Suprapubic skin (tissue), 4 donors: Measurements from ENCODE around the gene RPIA.

Experiments
- CTCF ChIP-seq, 2 donors: fragments of 200-600 bp in 1 of 2; fragments of 450-650 bp in 1 of 2; sonication (generic) in 1 of 2; IDR thresholded peaks; one replicate each; pipeline ENCODE4 v1.5.1; 2016 to 2019; ENCODE audit warnings: antibody characterized with exemption in 2 of 2, mild to moderate bottlenecking in 1 of 2, moderate library complexity in 1 of 2
- EP300 ChIP-seq: sonication (generic); formaldehyde crosslinking; IDR thresholded peaks from one replicate; pipeline ENCODE4 v1.6.1; 2017; ENCODE audit warnings: antibody characterized with exemption
- POLR2A ChIP-seq, 2 donors: fragments of 450-650 bp; IDR thresholded peaks; one replicate each; pipeline ENCODE4 v1.6.1; 2017; ENCODE audit warnings: antibody characterized with exemption in 2 of 2, mild to moderate bottlenecking in 2 of 2, moderate library complexity in 2 of 2
- POLR2AphosphoS5 ChIP-seq, 3 donors: sonication (generic); formaldehyde crosslinking; IDR thresholded peaks; one replicate each; pipeline ENCODE4 v1.6.1; 2017; ENCODE audit warnings: antibody characterized with exemption in 3 of 3

- no peak for TF ChIP-seq CTCF (IDR thresholded peaks at IDR 0.05)
- no peak for TF ChIP-seq POLR2A (IDR thresholded peaks at IDR 0.05)
- TF ChIP-seq EP300, result no peak
- TF ChIP-seq POLR2AphosphoS5 (IDR thresholded peaks at IDR 0.05), result no peak
Observed at GRCh38 chr2:88746929-88747490, 55.5 kb downstream of the RPIA start.
